HG02798 (cell line): ENCODE data around the gene PI4KB.
"Not testable (repeated sequence)": the region's sequence is repeated elsewhere in the genome, so short reads cannot be mapped to it uniquely, and the experiment has no call there.

ENCODE experiments used
- ATAC-seq: cut with Tn5 transposase; IDR thresholded peaks from one replicate; pipeline ENCODE4 v1.9.1; 2021; ENCODE audit warnings: mild to moderate bottlenecking; ENCODE audit not compliant: unreplicated experiment, poor library complexity

PI4KB gene

GRCh38 chr1:151327223-151327902, at the start of gene PI4KB:
PI4KB (minus strand) TSS chr1:151327416; CDS start chr1:151316481, 10,935 bp downstream.
- ATAC-seq: peak; percentile 81

DNA sequence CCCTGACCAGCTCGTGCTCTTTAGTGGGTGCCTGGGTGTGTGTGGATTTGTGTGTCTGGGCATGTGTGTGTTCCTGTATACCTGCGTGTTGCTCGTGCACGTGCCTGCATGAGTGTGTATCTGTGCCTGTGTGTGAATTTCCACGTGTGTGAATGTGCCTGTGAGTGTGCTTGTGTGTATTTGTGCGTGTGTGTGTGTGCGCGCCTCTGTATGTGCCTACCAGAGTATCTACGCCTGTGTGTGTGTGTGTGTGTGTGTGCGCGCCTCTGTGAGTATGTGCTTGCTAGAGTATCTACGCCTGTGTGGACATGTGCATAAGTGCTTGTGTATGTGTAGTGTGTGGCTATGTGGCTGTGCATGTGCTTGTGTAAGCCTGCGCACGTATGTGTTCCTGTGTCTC, 46.0 kb upstream of the PI4KB start:
- ATAC-seq: no peak

DNA sequence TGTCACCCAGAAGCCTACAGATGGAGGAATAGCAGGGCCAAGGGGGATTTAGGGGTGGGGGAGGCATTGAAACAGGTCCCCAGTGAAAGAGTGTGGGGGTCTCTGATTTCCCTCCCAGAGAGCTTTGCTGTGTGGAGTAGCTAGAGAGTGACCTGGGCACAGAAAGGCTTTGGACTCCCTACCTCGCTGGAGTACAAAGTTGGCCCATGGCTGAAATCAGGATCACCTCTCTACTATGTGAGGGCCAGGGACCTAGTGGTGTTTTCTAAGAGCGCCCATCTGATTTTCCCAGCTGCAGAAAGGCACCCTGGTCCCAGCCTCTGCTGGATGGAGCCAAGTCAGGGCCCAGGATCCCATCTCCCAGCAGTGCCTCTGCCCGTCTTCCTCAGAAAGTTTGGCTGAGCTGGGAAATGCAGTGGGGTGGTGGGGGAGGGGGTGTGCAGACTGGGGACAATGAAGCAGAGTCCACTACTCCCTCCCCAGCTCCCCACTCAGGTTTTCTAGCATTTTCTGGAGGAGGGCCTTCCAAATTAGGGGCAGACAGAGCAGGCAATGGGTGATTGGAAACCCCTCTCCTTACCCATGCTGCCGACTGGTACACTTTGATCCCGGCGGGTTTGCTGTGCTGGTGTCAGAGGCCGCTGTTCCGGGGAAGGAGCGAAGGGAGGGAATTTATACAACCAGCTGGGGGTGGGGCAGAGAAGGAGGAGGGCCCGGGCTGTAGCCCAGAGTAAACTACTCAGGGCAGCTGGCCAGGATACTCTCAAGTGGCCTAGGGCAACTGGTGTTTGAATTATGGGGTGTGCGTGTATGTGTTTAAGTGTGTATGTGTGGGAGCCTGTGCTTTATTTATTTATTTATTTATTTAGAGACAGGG, 45.1 kb upstream of the PI4KB start, which contains the start of gene SELENBP1:
TSS of gene SELENBP1 (minus strand) at position 648 of the 877 bp plus-strand sequence. CDS start at position 584, 64 bp downstream.
- no peak for ATAC-seq

GRCh38 chr1:151371370-151372057, 44.3 kb upstream of the PI4KB start:
- ATAC-seq: no peak

- no peak for ATAC-seq
These were observed 43.1 kb upstream of the PI4KB start for GRCh38 chr1:151370211-151370911.

DNA sequence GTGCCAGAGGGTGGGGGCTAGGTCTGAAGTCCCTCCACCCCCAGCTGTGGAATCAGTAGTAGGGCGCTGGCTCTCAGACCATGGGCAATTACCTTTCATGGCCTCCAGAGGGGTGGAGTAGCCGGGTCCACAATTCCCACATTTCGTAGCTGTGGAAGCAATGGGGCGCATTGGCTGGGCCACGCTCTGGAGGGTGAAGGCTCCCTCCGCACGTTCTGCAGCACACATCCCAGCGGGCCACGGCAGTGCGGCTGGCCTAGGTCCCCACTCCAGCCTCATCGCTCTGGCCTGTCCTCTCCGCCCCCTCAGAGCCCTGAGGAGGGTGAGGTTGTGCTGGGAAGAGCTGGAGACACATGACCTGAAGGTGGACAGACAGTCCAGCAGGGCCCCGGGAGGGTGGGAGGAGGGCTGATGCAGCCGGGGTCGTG, 42.4 kb upstream of the PI4KB start:
- no peak for ATAC-seq

- no peak for ATAC-seq
These were observed 42.0 kb upstream of the PI4KB start for GRCh38 chr1:151369302-151369610.

- no peak for ATAC-seq
These were observed 41.4 kb upstream of the PI4KB start for GRCh38 chr1:151368393-151369301.

DNA sequence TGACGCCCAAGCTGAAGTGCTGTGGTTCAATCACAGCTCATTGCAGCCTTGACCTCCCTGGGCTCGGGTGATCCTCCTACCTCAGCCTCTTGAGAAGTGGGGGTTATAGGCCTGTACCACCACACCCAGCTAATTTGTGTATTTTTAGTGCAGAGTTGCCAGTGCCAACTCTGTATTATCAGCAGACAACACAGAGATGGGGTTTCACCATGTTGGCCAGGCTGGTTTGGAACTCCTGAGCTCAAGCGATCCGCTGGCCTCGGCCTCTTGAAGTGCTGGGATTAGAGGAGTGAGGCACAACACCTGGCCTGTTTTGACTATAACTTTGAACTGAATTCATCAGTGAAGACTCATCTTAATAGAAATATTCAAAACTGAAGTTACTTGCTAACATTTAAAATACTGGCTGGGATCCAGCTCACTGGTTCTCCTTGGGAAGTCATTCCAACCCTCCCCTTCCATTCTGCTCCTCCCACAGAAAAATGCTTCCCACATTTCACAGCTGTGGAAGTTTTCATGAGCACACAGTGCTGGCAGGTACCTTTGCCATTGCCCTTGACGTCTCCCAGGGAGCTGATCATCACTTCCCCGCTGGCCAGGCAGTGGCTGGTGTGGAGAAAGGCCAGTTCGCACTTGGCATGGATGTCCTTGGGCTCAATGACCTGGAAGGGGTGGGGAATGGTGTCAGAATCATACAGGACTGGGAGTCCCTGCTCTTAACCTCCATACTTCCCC, 40.6 kb upstream of the PI4KB start:
- ATAC-seq: no peak

GRCh38 chr1:151364996-151365395, 37.8 kb upstream of the PI4KB start:
- ATAC-seq: no peak

- ATAC-seq: no peak
These were observed 35.3 kb upstream of the PI4KB start for GRCh38 chr1:151362308-151363155.

DNA sequence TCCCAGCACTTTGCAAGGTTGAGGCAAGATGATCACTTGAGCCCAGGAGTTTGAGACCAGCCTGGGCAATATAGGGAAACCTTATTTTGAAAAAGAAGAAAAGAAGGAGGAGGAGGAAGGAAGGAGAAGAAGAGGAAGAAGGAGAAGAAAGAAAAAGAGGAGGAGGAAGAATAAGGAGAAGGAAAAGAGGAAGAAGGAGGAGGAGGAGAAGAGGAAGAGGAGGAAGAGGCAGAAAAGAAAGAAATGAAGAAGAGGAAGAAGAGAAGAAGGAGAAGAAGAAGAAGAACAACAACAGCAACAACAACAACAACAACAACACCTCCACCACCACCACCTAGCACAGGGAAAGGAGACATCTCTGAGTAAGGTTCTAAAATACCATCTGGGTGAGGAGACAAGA, 34.7 kb upstream of the PI4KB start:
- ATAC-seq: no peak

DNA sequence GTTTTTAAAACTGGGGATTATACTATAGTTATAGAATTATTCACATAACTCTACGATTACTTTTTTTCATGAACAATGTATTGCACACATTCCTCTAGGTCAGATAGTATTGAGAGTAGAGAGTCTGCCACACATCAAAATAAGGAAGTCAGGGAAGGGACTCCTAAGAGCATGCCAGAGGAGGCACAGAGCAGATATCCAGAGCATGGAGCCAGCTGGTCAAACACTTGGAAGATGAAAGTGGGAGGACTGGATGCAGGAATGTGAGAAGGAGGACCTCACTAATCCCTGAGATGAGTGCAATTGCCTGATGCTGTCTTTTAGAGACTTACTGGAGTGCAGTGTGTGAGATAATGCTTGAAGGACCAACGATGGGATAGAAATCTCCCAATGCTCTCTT, 29.5 kb upstream of the PI4KB start:
- ATAC-seq: no peak

DNA sequence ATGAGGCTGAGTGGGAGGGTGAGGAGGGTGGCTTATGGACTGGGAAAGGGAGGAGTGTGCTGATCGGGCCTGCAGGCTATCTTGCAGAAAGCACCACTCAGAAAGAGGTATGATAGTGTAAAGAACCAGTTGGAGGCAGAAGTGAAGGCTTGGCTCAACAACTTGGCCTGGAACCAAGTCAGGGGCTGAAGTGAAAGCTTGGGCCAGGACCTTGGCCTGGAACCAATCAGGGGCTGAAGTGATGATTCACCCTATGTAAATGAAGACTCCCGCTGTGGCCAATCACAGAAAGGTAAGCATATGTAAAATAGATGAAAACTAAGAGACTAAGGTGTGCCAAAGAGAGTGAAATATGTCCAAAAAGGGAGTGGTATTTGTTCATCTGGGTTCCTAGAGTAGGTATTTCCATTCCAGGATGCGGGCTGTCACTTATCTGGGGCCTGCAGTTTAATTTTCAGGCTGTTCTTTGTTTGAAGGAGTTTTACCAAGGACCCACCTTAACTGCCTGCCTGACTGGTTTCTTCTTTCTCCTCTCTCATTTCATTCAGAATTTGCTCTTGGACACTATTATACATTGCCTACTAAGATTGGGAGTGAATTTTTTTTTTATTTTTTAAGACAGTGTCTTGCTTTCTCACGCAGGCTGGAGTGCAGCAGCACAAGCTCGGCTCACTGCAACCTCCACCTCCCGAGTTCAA, 25.0 kb upstream of the PI4KB start:
- no peak for ATAC-seq

DNA sequence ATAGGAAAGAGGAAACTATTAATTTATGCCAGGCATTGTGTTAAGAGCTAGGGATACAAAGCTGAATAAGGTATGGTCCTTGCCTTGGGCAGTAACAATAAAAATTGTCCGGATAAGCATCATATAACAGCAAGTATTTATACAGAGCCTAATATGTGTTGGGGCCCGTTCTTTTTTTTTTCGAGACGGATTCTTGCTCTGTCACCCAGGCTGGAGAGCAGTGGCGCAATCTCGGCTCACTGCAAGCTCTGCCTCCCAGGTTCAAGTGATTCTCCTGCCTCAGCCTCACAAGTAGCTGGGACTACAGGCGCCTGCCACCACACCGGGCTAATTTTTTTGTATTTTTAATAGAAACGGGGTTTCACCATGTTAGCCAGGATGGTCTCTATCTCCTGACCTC, 23.1 kb upstream of the PI4KB start:
- not testable (repeated sequence) for ATAC-seq

- ATAC-seq: no peak
These were observed 20.5 kb upstream of the PI4KB start for GRCh38 chr1:151347523-151348246.
